ENCODE data around the gene RSAD1. TPM values are rescaled to one million over a fixed set of nuclear protein-coding genes. Genes with fewer than 3 reads are reported as not detected.

RSAD1 gene
- total RNA-seq (10 to 100 TPM; 45.7 to 46.8 TPM), polyA plus RNA-seq (66.4 TPM)

GRCh38 chr17:50478391-50479381 lies at the start of gene RSAD1:
TSS of gene RSAD1 (plus strand) at chr17:50478860. CDS start at chr17:50478885, 25 bp downstream.
- DNase-seq, result peak; percentile 77 to 89 (median 81)
- H3K9me3 ChIP-seq (ENCODE audit: low read length), result no peaks in the 10 kb centered on the region
- POLR2A ChIA-PET, result interaction anchor here (0.6 to 1.5 kb wide), 3 partner anchors 11 to 81 kb away, joined by 3 to 5 read pairs (median 4); partner anchors contain the start of gene LRRC59
- no peaks in the 10 kb centered on the region for H3K9me3 Mint-ChIP-seq
- peaks cover 16% of the 10 kb centered on the region for H3K4me1 ChIP-seq (ENCODE audit: insufficient read depth, low read length)
- CTCF ChIA-PET, result interaction anchor here (0.7 to 2.1 kb wide), 23 partner anchors 9 to 277 kb away, joined by 3 to 14 read pairs (median 4); partner anchors contain the start of genes ACSF2, COL1A1 and LRRC59
- peak within 1 kb of the TSS; percentile 81 to 99 (median 92) for H3K27ac Mint-ChIP-seq
- peak within 1 kb of the TSS; percentile 97 for H3K4me3 ChIP-seq (ENCODE audit: low read length)
- peak within 1 kb of the TSS; percentile 85 for H3K27ac ChIP-seq (ENCODE audit: low read depth, low read length)
- H3K27me3 Mint-ChIP-seq, result no peaks in the 10 kb centered on the region
- peak within 1 kb of the TSS; percentile 86 to 96 (median 91) for H3K4me3 Mint-ChIP-seq
- H3K4me1 Mint-ChIP-seq, result peaks cover 17 to 35% (median 32%) of the 10 kb centered on the region in 3 donors
- H3K36me3 Mint-ChIP-seq, result peaks cover 2 to 24% (median 3%) of the 10 kb centered on the region in 3 donors
- H3K36me3 ChIP-seq (ENCODE audit: insufficient read depth, low read length), result peaks cover 5% of the 10 kb centered on the region
- no peaks in the 10 kb centered on the region for H3K27me3 ChIP-seq (ENCODE audit: insufficient read depth, low read length, poor library complexity, severe bottlenecking)

- H3K4me1 Mint-ChIP-seq, result peaks cover 18 to 36% (median 21%) of the 10 kb centered on the region in 3 donors
- H3K27me3 Mint-ChIP-seq, result no peaks in the 10 kb centered on the region
- Histone ChIP-seq H3K27ac (ENCODE audit: low read depth, low read length) (no peak overlapping the region), H3K27me3 (ENCODE audit: insufficient read depth, low read length, poor library complexity, severe bottlenecking) (no peaks in the 10 kb centered on the region), H3K4me1 (ENCODE audit: insufficient read depth, low read length) (peaks cover 24% of the 10 kb centered on the region), H3K36me3 (ENCODE audit: insufficient read depth, low read length) (no peaks in the 10 kb centered on the region), H3K9me3 (ENCODE audit: low read length) (no peaks in the 10 kb centered on the region), H3K4me3 (ENCODE audit: low read length) (no peak overlapping the region)
- POLR2A ChIA-PET, result interaction anchor here (0.5 kb wide), 1 partner anchor 36 kb away, joined by 4 read pairs; no protein-coding TSS in a partner anchor
- no peak for DNase-seq
- CTCF ChIA-PET, result interaction anchor here (1.4 kb wide), 1 partner anchor 32 kb away, joined by 4 read pairs; the partner anchor contains the start of gene LRRC59
- no peak overlapping the region for H3K4me3 Mint-ChIP-seq
- no peaks in the 10 kb centered on the region for H3K9me3 Mint-ChIP-seq
- peaks cover 0 to 5% (median 2%) of the 10 kb centered on the region in 3 donors for H3K36me3 Mint-ChIP-seq
- H3K27ac Mint-ChIP-seq, result peak overlapping the region in 2 of 8 donors; percentile 38 to 60
Measured at GRCh38 chr17:50429793-50430192, 48.9 kb upstream of the RSAD1 start.

- Histone ChIP-seq H3K9me3 (ENCODE audit: low read length) (no peaks in the 10 kb centered on the region), H3K27ac (ENCODE audit: low read depth, low read length) (no peak overlapping the region), H3K4me1 (ENCODE audit: insufficient read depth, low read length) (peaks cover 14% of the 10 kb centered on the region), H3K27me3 (ENCODE audit: insufficient read depth, low read length, poor library complexity, severe bottlenecking) (no peaks in the 10 kb centered on the region), H3K36me3 (ENCODE audit: insufficient read depth, low read length) (no peaks in the 10 kb centered on the region), H3K4me3 (ENCODE audit: low read length) (no peak overlapping the region)
- no peak overlapping the region for H3K27ac Mint-ChIP-seq
- peaks cover 16 to 27% (median 16%) of the 10 kb centered on the region in 3 donors for H3K4me1 Mint-ChIP-seq
- DNase-seq, result no peak
- H3K4me3 Mint-ChIP-seq, result no peak overlapping the region
- H3K9me3 Mint-ChIP-seq, result no peaks in the 10 kb centered on the region
- POLR2A ChIA-PET, result interaction anchor here (1.6 kb wide), 1 partner anchor 9 kb away, joined by 4 read pairs; no protein-coding TSS in a partner anchor
- peaks cover 0 to 3% (median 2%) of the 10 kb centered on the region in 3 donors for H3K36me3 Mint-ChIP-seq
- CTCF ChIA-PET, result interaction anchor here (2.7 kb wide), 1 partner anchor 33 kb away, joined by 10 read pairs; the partner anchor contains the start of gene LRRC59
- no peaks in the 10 kb centered on the region for H3K27me3 Mint-ChIP-seq
Measured at GRCh38 chr17:50430821-50431618, 47.6 kb upstream of the RSAD1 start.

- H3K27ac Mint-ChIP-seq, result no peak overlapping the region
- ChIA-PET POLR2A (interaction anchor here (0.6 to 1.6 kb wide), 2 partner anchors 10 kb away, joined by 4 to 5 read pairs; no protein-coding TSS in a partner anchor), CTCF (interaction anchor here (0.9 to 2.7 kb wide), 2 partner anchors 35 to 47 kb away, joined by 3 to 10 read pairs; partner anchors contain the start of gene LRRC59)
- Histone ChIP-seq H3K9me3 (ENCODE audit: low read length) (no peaks in the 10 kb centered on the region), H3K27ac (ENCODE audit: low read depth, low read length) (no peak overlapping the region), H3K36me3 (ENCODE audit: insufficient read depth, low read length) (no peaks in the 10 kb centered on the region), H3K4me1 (ENCODE audit: insufficient read depth, low read length) (peaks cover 5% of the 10 kb centered on the region), H3K27me3 (ENCODE audit: insufficient read depth, low read length, poor library complexity, severe bottlenecking) (no peaks in the 10 kb centered on the region), H3K4me3 (ENCODE audit: low read length) (no peak overlapping the region)
- H3K4me1 Mint-ChIP-seq, result peaks cover 8 to 19% (median 9%) of the 10 kb centered on the region in 3 donors
- no peak overlapping the region for H3K4me3 Mint-ChIP-seq
- no peaks in the 10 kb centered on the region for H3K27me3 Mint-ChIP-seq
- no peaks in the 10 kb centered on the region for H3K9me3 Mint-ChIP-seq
- DNase-seq, result no peak
- H3K36me3 Mint-ChIP-seq, result peaks cover 0 to 3% (median 2%) of the 10 kb centered on the region in 3 donors
Measured at GRCh38 chr17:50432125-50432762, 46.4 kb upstream of the RSAD1 start.

- peaks cover 0 to 10% (median 2%) of the 10 kb centered on the region in 3 donors for H3K36me3 Mint-ChIP-seq
- no peaks in the 10 kb centered on the region for H3K4me1 ChIP-seq (ENCODE audit: insufficient read depth, low read length)
- H3K27ac ChIP-seq (ENCODE audit: low read depth, low read length), result no peak overlapping the region
- ChIA-PET POLR2A (no interaction called here), CTCF (interaction anchor here (0.9 to 1.3 kb wide), 3 partner anchors 11 to 40 kb away, joined by 3 read pairs; no protein-coding TSS in a partner anchor)
- H3K27me3 ChIP-seq (ENCODE audit: insufficient read depth, low read length, poor library complexity, severe bottlenecking), result no peaks in the 10 kb centered on the region
- no peak for DNase-seq
- H3K4me1 Mint-ChIP-seq, result peaks cover 0 to 8% (median 0%) of the 10 kb centered on the region in 3 donors
- H3K9me3 ChIP-seq (ENCODE audit: low read length), result no peaks in the 10 kb centered on the region
- no peaks in the 10 kb centered on the region for H3K27me3 Mint-ChIP-seq
- no peak overlapping the region for H3K27ac Mint-ChIP-seq
- no peak overlapping the region for H3K4me3 Mint-ChIP-seq
- H3K9me3 Mint-ChIP-seq, result no peaks in the 10 kb centered on the region
- no peaks in the 10 kb centered on the region for H3K36me3 ChIP-seq (ENCODE audit: insufficient read depth, low read length)
- H3K4me3 ChIP-seq (ENCODE audit: low read length), result no peak overlapping the region
Measured at GRCh38 chr17:50437409-50437808, 41.3 kb upstream of the RSAD1 start.

GRCh38 chr17:50439008-50439407 lies 39.7 kb upstream of the RSAD1 start:
- Histone ChIP-seq H3K27me3 (ENCODE audit: insufficient read depth, low read length, poor library complexity, severe bottlenecking) (no peaks in the 10 kb centered on the region), H3K36me3 (ENCODE audit: insufficient read depth, low read length) (no peaks in the 10 kb centered on the region), H3K4me3 (ENCODE audit: low read length) (no peak overlapping the region), H3K4me1 (ENCODE audit: insufficient read depth, low read length) (no peaks in the 10 kb centered on the region), H3K27ac (ENCODE audit: low read depth, low read length) (no peak overlapping the region), H3K9me3 (ENCODE audit: low read length) (no peaks in the 10 kb centered on the region)
- POLR2A ChIA-PET, result no interaction called here
- Mint-ChIP-seq H3K4me3 (no peak overlapping the region), H3K27me3 (no peaks in the 10 kb centered on the region), H3K4me1 (peaks cover 0 to 1% (median 0%) of the 10 kb centered on the region in 3 donors), H3K27ac (no peak overlapping the region), H3K36me3 (peaks cover 0 to 10% (median 2%) of the 10 kb centered on the region in 3 donors), H3K9me3 (no peaks in the 10 kb centered on the region)
- no peak for DNase-seq
- CTCF ChIA-PET, result interaction anchor here (0.6 to 0.9 kb wide), 2 partner anchors 27 to 39 kb away, joined by 3 read pairs; no protein-coding TSS in a partner anchor

Measured in CD8-positive, alpha-beta memory T cell (primary cell).